AML-193 (cell line): ENCODE results near the gene APLF.
A peak's percentile ranks its signal among the peaks of the same experiment; 100 is the strongest.
"Not testable (repeated sequence)": the region's sequence is repeated elsewhere in the genome, so short reads cannot be mapped to it uniquely, and the experiment has no call there.

ENCODE experiments used
- DNase-seq, 2 experiments: peaks; one replicate each; lab custom pipeline; 2025; lab: John Stamatoyannopoulos, UW

APLF gene

GRCh38 chr2:68441179-68441993, 26.0 kb upstream of the APLF start:
- peak; percentile 92 to 94 for DNase-seq

DNA sequence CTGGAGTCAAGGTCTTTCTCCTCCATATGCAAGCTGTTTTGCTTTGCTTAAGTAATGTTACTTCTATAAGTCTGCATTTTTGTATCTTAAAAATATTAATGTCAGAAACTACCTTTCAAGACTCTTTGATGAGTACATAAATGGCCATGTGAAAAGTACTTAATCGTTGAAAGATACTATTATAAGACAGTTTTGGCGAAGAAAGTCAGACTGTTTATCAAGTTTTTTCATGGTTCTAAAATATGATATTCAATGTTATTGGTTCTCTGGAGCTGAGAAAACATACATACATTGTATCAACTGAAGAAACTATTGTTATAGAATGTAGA, 25.4 kb upstream of the APLF start:
- DNase-seq, result no peak

- DNase-seq, result not testable (repeated sequence)
These were observed 21.0 kb upstream of the APLF start for GRCh38 chr2:68446425-68446824.

DNA sequence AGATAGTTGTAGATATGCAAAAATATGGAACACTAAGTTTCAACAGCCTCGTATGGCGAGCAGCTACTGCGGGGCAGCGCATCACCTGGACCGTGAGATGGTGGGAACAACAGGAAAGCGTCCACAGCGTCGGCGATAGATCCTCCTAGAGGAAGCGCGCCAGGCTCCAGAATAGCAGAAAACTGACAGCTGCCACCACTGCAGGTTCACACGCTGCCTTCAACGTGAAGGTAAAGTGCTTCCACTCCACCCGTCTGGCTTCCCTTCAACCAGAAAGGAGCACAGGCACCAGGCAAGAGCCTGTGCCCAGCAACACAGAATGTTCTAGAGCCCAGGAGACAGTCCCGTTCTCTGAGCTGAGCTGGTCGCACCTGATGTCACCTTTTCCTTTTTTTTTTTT, 20.3 kb upstream of the APLF start:
- DNase-seq, result no peak

DNA sequence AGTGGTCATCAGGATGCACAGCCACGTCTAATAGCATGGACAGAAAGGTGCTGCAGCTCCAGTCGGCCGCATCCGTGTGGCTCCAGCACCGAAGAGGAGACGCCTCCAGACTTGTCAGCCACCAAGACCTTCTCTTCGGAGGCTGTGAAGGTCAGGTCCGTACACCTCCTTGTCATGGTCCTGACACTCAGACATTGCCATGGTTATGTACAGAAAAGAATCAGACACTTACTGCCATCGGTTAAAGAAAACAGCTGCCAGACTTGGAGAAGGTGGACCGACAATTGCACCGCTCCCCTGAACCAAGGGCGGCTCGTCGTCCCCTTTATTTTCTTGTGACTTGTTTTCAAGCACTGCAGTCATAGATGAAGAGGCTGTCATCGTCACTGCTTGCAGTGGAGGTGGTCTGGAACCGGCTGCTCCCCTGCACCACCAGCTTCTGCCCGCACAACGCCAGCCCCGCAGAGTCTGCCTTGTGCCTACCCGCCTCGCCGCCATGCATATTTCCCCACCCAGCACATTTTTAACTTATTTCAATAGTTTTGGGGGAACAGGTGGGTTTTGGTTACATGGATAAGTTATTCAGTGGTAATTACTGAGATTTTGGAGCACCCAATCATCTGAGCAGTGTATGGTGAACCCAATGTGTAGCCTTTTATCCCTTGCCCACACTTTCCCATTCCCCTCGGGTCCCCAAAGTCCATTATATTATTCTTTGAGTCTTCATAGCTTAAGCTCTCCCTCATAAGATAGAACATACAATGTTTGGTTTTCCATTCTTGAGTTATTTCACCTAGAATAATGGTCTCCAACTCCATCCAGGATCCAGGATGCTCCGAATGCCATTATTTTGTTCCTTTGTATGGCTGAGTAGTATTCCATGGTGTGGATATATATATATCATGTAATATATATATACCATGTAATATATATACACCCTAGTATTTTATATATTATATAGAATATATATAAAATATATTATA, 18.4 kb upstream of the APLF start:
- DNase-seq, result no peak

DNA sequence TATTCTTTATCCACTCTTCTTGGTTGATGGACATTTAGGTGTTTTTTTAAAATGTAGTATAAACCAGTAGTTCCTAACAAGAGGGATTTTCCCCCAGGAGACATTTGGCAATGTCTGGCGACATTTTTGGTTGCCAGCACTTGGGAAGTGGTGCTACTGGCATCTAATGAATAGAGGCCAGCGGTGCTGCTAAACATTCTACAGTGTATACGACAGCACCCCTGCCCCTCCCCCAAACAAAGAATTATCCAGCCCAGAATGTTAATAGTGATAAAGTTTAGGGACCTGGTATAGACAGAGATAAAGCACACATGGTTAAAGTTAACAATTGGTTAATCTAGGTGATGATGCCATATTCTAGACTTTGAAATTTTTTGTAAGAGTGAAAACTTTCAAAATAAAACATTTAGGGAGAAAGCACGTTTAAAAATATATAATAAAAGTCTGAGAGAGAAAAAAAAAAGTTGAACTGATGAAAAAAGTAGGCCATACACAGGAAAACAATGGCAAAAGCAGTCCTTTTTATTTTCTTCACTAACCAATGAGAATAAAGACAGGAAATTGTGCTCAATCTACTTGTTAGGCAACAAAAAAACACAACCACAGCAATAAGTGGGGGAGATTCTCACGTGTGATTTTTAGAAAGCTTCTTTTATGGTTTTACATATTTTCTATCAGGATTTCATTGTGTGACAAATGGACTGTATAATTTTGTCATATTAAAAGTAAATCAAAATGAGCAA, 15.1 kb upstream of the APLF start:
- no peak for DNase-seq

DNA sequence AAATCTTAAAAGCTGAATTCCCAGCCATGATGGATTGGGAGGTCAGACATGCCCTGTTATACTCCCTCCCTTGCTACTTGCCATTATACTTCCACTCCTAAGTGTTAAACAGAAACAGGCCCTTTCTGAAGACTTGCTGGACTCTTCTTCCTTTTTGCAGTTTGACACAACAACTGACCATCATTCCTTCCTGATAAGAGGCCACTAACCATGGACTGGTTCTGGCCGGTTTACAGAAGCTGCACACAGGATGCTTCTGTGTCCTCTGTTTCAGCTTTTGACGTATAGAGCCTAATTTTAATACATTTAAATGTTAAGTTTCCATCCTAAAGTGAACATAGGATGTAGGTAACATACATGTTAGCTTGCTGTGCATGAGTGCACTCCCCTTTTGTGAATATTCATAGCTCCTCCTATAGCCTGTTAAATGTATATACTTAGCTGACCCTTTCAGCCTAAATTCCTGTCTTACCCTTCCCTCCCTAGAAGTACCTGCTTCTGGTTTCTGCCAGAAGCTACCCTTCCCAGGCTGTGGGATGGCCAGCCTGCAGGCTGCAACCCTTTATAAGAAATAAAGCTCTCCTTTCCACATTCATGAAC, 13.5 kb upstream of the APLF start:
- DNase-seq, result no peak

DNA sequence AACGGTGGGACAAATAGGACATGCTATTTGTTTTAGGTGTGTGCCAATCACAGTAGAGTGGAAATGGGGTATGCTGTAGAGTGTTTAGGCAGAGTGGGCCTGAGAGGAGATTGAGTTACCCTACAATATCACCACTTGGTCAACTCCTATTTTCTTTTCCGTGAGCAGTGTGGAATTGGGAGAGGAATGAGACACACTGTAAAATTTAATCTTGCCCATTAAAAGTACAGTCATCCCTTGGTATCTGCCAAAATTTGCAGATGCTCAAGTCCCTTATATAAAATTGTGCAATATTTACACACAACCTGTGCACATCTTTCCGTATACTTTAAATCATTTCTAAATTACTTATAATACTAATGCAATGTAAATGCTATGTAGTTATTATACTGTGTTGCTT, 12.7 kb upstream of the APLF start:
- no peak for DNase-seq

DNA sequence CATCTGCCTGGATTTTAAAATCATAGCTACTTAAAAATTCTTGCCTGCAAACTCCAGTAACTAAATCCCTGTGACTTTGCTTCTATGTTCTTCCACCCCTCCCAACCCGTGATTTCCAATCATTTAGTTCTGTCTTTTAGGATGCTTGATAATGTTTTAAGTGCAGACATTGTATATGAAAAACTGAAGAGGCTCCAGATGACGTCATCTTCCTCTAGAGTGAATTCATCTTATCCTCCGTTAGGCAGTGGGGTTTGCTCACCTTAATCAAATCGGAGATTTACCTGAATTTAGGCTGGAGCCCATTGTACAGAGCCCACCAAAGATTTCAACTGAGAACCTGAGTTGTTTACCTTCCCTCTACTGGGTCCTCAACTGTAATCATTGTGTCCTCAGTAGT, 11.2 kb upstream of the APLF start:
- DNase-seq, result no peak

DNA sequence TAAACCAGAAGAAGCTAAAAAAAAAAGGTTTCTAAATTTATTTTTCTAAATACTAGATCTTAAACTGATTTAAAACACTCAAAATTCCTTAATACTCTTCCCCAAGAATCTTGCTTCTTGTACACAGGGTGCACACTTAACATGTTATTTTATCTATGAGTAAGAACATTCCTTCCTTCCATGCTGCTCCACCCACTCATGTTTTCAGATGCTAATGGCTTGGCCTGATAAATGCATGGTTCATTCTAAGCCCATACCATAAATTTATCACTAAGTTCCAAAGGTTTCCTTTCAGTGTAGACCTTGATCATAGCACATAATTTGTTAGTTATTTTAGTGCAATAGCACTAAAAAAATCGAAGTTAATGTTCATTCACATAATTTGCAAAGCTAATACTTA, 8.4 kb upstream of the APLF start:
- DNase-seq, result no peak

- DNase-seq, result peak; percentile 50 to 56
These were observed 4.0 kb upstream of the APLF start for GRCh38 chr2:68463287-68463877.

GRCh38 chr2:68464651-68465050, 2.7 kb upstream of the APLF start:
- DNase-seq, result no peak

DNA sequence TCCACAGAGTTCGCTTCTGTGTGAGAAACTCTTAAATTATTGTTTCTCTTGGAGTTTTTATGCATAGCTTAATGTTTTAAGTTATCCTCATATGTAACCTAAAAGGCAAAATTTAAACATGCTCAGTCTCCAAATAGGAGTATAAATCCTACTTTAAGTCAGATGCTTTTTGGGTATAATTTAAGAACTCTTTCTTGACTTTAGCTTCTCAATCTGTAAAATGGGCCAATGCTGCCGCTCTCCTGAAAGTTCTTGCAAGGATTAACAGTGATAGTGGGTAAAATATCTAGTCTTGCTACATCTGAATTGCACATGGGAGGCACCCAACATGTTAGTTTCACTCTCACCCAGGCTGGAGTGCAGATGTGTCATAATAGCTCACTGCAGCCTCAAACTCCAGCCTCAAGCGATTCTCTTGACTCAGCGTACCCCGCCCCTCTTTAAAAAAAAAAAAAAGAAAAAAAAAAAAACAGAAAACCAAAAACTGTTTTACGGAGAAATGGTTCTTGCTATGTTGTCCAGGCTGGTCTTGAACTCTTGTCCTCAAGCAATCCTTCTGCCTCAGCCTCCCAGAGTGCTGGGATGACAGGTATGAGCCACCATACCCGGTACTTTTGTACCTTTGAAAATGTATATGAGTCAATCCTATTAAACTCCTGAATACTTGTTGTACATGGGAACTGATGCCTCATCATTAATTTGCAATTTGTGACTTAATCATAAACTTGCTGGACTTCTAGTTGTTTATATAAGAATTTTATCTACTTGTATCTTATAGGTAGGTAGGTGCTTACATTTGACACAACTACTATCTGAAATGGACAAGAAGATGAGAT, 2.1 kb upstream of the APLF start:
- DNase-seq, result no peak

DNA sequence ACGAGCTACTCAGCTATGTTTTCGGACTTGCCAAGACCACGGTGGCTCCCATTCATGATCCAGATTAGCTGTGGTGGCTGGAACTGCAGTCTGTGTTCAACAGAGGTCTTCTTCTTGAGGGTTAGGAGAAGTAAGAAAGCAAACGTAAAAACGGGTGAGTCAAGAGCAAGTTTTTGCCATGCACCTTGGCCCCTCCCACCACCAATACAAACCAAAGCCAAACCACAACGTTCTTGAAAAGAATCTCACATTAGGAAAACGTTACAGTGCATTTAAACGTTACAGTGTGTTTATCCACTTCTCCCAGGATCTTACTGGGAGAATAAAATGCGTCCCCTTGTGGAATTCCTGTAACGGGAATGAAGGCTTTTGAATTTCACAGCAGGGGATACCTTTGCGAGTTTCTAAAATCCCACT, 1.0 kb upstream of the APLF start:
- DNase-seq, result peak; percentile 52 to 72

DNA sequence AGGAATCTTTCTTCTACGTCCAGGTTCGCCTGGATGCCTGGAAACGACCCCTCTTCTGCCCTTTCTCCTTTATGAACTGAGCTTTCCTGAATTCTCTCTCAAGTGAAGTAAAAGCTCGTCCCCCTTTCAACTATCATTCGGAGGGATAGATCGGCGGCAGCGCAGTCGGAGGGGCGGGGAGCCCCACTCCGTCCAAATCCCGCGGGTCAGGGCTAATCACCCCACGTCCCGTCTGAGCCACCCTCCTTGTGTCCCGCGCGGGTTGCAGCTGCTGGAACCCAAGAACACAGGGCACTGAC, 658 bp upstream of the APLF start:
- DNase-seq, result no peak

GRCh38 chr2:68468801-68469200, 1.4 kb downstream of the APLF start:
- no peak for DNase-seq

DNA sequence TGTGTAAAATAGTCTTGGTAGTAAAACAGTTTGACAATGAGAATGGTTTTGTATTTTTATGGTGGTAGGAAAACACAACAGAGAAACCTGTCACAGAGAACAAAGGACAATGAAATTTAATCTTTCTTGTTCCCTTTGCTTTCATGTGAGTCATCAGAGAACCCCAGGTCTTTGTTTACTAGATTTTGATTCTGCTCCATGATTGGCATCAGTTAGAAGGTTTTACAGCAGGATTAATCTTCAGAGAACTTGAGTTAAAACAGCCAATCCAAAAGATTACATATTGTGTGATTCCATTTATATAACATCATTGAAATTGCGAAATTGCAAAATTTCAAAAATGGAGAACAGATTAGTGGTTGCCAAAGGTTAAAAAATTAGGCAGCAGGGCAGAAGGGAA, 2.5 kb downstream of the APLF start:
- DNase-seq, result no peak

GRCh38 chr2:68471385-68471784, 4.0 kb downstream of the APLF start:
- no peak for DNase-seq

- no peak for DNase-seq
These were observed 5.5 kb downstream of the APLF start for GRCh38 chr2:68472796-68473414.

DNA sequence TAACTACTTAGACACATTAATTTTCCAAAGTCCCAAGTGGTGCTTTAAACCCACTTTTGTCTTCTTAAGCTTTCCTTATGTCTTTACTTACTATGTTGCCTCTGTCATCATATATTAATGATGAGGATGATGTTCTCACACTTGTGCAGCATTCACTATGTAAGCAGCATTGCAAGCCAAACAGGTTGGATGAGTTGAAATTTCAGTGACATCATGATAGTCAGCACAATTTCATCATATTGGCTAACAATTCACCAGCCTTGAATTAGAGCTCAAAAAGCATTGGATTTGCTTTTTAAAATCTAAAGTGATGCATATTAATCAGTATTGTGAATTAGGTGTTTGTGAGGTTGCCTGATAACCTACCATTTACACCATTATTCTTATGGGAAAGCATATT, 7.7 kb downstream of the APLF start:
- DNase-seq, result no peak

- no peak for DNase-seq
These were observed 8.2 kb downstream of the APLF start for GRCh38 chr2:68475576-68475975.
